Neural progenitor cell (in vitro differentiated cells): ENCODE measurements around the gene LRP6. TPM values are rescaled to one million over a fixed set of nuclear protein-coding genes. Genes with fewer than 3 reads are reported as not detected.

Experiments used
- DNase-seq: peaks from one replicate; pipeline ENCODE4 v3.0.0-alpha.2; 2016; ENCODE audit warnings: low spot score
- H2AFZ ChIP-seq: fragments of 200-600 bp; sonication (generic); replicated peaks from 2 replicates; pipeline ENCODE4 v1.6.1; 2016; ENCODE audit warnings: antibody characterized with exemption
- H3F3A ChIP-seq: fragments of 200-600 bp; sonication (generic); 2 replicates; pipeline ENCODE4 v1.6.1; 2016; ENCODE audit warnings: antibody characterized with exemption, low read depth
- H3K27ac ChIP-seq: fragments of 200-600 bp; sonication (generic); 2 replicates; pipeline ENCODE4 v1.5.1; 2016; ENCODE audit warnings: mild to moderate bottlenecking
- H3K27me3 ChIP-seq: fragments of 200-600 bp; sonication (generic); 2 replicates; pipeline ENCODE4 v1.6.1; 2016; ENCODE audit warnings: mild to moderate bottlenecking, moderate library complexity
- H3K36me3 ChIP-seq: fragments of 200-600 bp; sonication (generic); 2 replicates; pipeline ENCODE4 v1.5.1; 2016
- H3K4me1 ChIP-seq: fragments of 200-600 bp; sonication (generic); 2 replicates; pipeline ENCODE4 v1.6.1; 2016; ENCODE audit warnings: mixed run types
- H3K4me2 ChIP-seq: fragments of 200-600 bp; sonication (generic); 2 replicates; pipeline ENCODE4 v1.6.1; 2016
- H3K4me3 ChIP-seq: fragments of 200-600 bp; sonication (generic); 2 replicates; pipeline ENCODE4 v1.5.1; 2016
- H3K79me2 ChIP-seq: fragments of 200-600 bp; sonication (generic); 2 replicates; pipeline ENCODE4 v1.6.1; 2016; ENCODE audit warnings: low read depth
- H3K9ac ChIP-seq: fragments of 200-600 bp; sonication (generic); 2 replicates; pipeline ENCODE4 v1.6.1; 2016
- H3K9me3 ChIP-seq: fragments of 200-600 bp; sonication (generic); 2 replicates; pipeline ENCODE4 v1.5.1; 2016; ENCODE audit warnings: low read depth
- H4K20me1 ChIP-seq: fragments of 200-600 bp; sonication (generic); 2 replicates; pipeline ENCODE4 v1.6.1; 2016; ENCODE audit warnings: low read depth
- H3K27ac Mint-ChIP-seq: 3 replicates; pipeline ENCODE4 v1.8.0; 2021; ENCODE audit warnings: mixed read lengths
- H3K27me3 Mint-ChIP-seq: 2 replicates; pipeline ENCODE4 v1.8.0; 2022; ENCODE audit warnings: low read depth, mild to moderate bottlenecking, inconsistent platforms, moderate library complexity, mixed read lengths; ENCODE audit not compliant: insufficient read depth
- H3K36me3 Mint-ChIP-seq: 3 replicates; pipeline ENCODE4 v1.8.0; 2021; ENCODE audit warnings: mixed read lengths
- H3K4me1 Mint-ChIP-seq: 3 replicates; pipeline ENCODE4 v1.8.0; 2021; ENCODE audit warnings: mixed read lengths
- H3K4me3 Mint-ChIP-seq: 3 replicates; pipeline ENCODE4 v1.8.0; 2021; ENCODE audit warnings: mild to moderate bottlenecking, moderate library complexity, mixed read lengths
- H3K9me3 Mint-ChIP-seq: 3 replicates; pipeline ENCODE4 v1.8.0; 2020; ENCODE audit warnings: mixed read lengths
- CTCF ChIP-seq: fragments of 200-600 bp; sonication (generic); IDR thresholded peaks from 2 replicates; pipeline ENCODE4 v1.5.1; 2017; ENCODE audit warnings: antibody characterized with exemption, mild to moderate bottlenecking
- EZH2 ChIP-seq: fragments of 200-600 bp; sonication (generic); IDR thresholded peaks from 2 replicates; pipeline ENCODE4 v1.6.1; 2017; ENCODE audit warnings: antibody characterized with exemption, mild to moderate bottlenecking, moderate library complexity
- EZH2phosphoT487 ChIP-seq: fragments of 200-600 bp; sonication (generic); IDR thresholded peaks from 2 replicates; pipeline ENCODE4 v1.6.1; 2017; ENCODE audit warnings: antibody characterized with exemption
- total RNA-seq: library from RNA; depleted of rRNA; stranded (reverse); fragments of >200 nt; gene quantifications from 2 replicates; pipeline ENCODE4 v1.2.3, GENCODE V29; 2015; ENCODE audit warnings: low replicate concordance

LRP6 gene
- total RNA-seq, 1 donor from 2014 or later = 68.0 TPM

- peaks cover 64% of the 10 kb centered on the region for H3K79me2 ChIP-seq
- TF ChIP-seq CTCF (no peak), EZH2phosphoT487 (no peak), EZH2 (no peak)
- peaks cover 2% of the 10 kb centered on the region for H3K27me3 Mint-ChIP-seq
Measured at GRCh38 chr12:12200363-12200762, 66.5 kb downstream of the LRP6 start.

GRCh38 chr12:12198124-12198523 lies 68.7 kb downstream of the LRP6 start:
- Histone ChIP-seq H3K27me3 (no peaks in the 10 kb centered on the region), H3F3A (no peaks in the 10 kb centered on the region), H3K9me3 (no peaks in the 10 kb centered on the region), H3K4me1 (peaks cover 3% of the 10 kb centered on the region), H3K4me2 (no peak overlapping the region), H3K27ac (no peak overlapping the region), H3K79me2 (peaks cover 63% of the 10 kb centered on the region), H3K4me3 (no peak overlapping the region), H3K36me3 (peaks cover 14% of the 10 kb centered on the region), H4K20me1 (peaks cover 7% of the 10 kb centered on the region), H2AFZ (no peak overlapping the region), H3K9ac (no peak overlapping the region)
- Mint-ChIP-seq H3K9me3 (peaks cover 38% of the 10 kb centered on the region), H3K36me3 (peaks cover 74% of the 10 kb centered on the region), H3K4me3 (no peak overlapping the region), H3K4me1 (no peaks in the 10 kb centered on the region), H3K27ac (no peak overlapping the region), H3K27me3 (peaks cover 2% of the 10 kb centered on the region)
- TF ChIP-seq CTCF (no peak), EZH2 (no peak), EZH2phosphoT487 (no peak)
- no peak for DNase-seq

More at GRCh38 chr12:12200363-12200762, 66.5 kb downstream of the LRP6 start:
- H3F3A ChIP-seq = no peaks in the 10 kb centered on the region
- no peak overlapping the region for H3K9ac ChIP-seq
- H3K27me3 ChIP-seq = no peaks in the 10 kb centered on the region
- no peak overlapping the region for H3K4me3 ChIP-seq
- no peak overlapping the region for H3K4me2 ChIP-seq
- H4K20me1 ChIP-seq = peaks cover 21% of the 10 kb centered on the region
- H3K9me3 Mint-ChIP-seq = peaks cover 31% of the 10 kb centered on the region
- DNase-seq = no peak
- no peak overlapping the region for H3K4me3 Mint-ChIP-seq
- peaks cover 14% of the 10 kb centered on the region for H3K36me3 ChIP-seq
- no peak overlapping the region for H2AFZ ChIP-seq
- H3K36me3 Mint-ChIP-seq = peaks cover 69% of the 10 kb centered on the region
- H3K4me1 ChIP-seq = peaks cover 3% of the 10 kb centered on the region
- H3K27ac Mint-ChIP-seq = no peak overlapping the region
- no peak overlapping the region for H3K27ac ChIP-seq
- no peaks in the 10 kb centered on the region for H3K9me3 ChIP-seq
- no peaks in the 10 kb centered on the region for H3K4me1 Mint-ChIP-seq

- Histone ChIP-seq H3K4me3 (no peak overlapping the region), H2AFZ (no peak overlapping the region), H3K4me2 (no peak overlapping the region), H3F3A (no peaks in the 10 kb centered on the region), H3K9me3 (no peaks in the 10 kb centered on the region), H3K9ac (no peak overlapping the region), H3K27ac (no peak overlapping the region), H3K79me2 (peaks cover 63% of the 10 kb centered on the region), H3K27me3 (no peaks in the 10 kb centered on the region), H3K36me3 (peaks cover 12% of the 10 kb centered on the region), H4K20me1 (peaks cover 12% of the 10 kb centered on the region), H3K4me1 (no peaks in the 10 kb centered on the region)
- H3K9me3 Mint-ChIP-seq = peaks cover 38% of the 10 kb centered on the region
- peaks cover 2% of the 10 kb centered on the region for H3K27me3 Mint-ChIP-seq
- DNase-seq = no peak
- no peak overlapping the region for H3K27ac Mint-ChIP-seq
- no peak overlapping the region for H3K4me3 Mint-ChIP-seq
- TF ChIP-seq EZH2 (no peak), EZH2phosphoT487 (no peak), CTCF (no peak)
- peaks cover 66% of the 10 kb centered on the region for H3K36me3 Mint-ChIP-seq
- no peaks in the 10 kb centered on the region for H3K4me1 Mint-ChIP-seq
Measured at GRCh38 chr12:12197128-12197527, 69.7 kb downstream of the LRP6 start.
